ENCODE results near the gene CLEC19A.

DNA sequence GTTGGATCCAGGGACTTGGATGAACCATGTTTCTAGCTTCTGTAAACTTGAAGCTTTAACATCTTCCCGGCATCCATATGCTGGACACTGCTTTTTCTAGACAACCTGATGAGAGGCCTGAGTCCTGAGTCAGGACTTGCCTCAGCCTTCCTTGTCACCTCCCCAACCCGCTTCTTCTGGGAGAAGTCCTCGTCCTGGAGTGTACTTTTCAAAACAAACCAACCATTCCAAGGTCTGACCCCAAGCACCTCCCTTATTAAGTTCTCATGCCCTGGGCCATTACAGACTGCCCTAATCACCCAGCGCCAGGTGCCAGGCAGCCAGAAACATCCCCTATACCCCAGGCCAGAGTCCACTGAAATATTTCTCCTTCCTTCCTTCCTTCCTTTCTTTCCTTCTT lies 59.4 kb downstream of the CLEC19A start:
- TF ChIP-seq NFRKB (IDR thresholded peaks at IDR 0.05) = no peak
- no peak for TF ChIP-seq HDGF (IDR thresholded peaks at IDR 0.05; ENCODE audit: borderline replicate concordance)
- no peak for TF ChIP-seq ZNF384 (IDR thresholded peaks at IDR 0.05)
- no peak for TF ChIP-seq SP1 (IDR thresholded peaks at IDR 0.05)

Measured in HEK293T (cell line).